GM19035 (cell line): ENCODE measurements around the gene FUS.
"Not testable (repeated sequence)": the region's sequence is repeated elsewhere in the genome, so short reads cannot be mapped to it uniquely, and the experiment has no call there.

Experiments
- ATAC-seq: cut with Tn5 transposase; IDR thresholded peaks from one replicate; pipeline ENCODE4 v1.9.1; 2021; ENCODE audit not compliant: unreplicated experiment

FUS gene

DNA sequence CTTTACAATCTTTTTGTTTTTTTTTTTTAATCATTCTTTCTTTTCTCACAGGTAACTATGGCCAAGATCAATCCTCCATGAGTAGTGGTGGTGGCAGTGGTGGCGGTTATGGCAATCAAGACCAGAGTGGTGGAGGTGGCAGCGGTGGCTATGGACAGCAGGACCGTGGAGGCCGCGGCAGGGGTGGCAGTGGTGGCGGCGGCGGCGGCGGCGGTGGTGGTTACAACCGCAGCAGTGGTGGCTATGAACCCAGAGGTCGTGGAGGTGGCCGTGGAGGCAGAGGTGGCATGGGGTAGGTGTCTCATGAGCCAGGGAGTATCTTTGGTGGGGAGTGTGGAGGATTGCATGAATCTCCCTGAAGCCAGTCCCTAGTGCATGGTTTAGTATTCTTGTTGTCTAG is 4.9 kb downstream of the FUS start:
- ATAC-seq = no peak

DNA sequence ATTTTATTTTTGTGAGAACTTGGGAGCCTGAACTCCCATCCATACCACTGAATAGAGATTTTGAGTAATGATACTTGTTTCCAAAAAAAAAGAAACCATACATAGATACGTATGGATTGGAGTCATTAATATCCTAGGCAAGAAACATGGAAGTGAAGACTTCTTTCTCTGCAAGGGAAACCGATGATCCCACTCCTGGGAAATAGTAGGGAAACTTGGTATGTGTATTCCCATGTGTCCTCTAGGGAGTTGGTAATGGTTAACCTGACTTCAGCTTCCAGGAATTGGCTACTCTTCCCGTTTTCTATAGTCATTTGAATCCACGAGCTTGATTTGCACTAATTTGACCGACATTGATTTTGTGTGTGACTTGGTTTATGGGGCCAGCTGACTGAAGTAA is 5.4 kb downstream of the FUS start:
- no peak for ATAC-seq

GRCh38 chr16:31186176-31186575 is 6.2 kb downstream of the FUS start:
- no peak for ATAC-seq

DNA sequence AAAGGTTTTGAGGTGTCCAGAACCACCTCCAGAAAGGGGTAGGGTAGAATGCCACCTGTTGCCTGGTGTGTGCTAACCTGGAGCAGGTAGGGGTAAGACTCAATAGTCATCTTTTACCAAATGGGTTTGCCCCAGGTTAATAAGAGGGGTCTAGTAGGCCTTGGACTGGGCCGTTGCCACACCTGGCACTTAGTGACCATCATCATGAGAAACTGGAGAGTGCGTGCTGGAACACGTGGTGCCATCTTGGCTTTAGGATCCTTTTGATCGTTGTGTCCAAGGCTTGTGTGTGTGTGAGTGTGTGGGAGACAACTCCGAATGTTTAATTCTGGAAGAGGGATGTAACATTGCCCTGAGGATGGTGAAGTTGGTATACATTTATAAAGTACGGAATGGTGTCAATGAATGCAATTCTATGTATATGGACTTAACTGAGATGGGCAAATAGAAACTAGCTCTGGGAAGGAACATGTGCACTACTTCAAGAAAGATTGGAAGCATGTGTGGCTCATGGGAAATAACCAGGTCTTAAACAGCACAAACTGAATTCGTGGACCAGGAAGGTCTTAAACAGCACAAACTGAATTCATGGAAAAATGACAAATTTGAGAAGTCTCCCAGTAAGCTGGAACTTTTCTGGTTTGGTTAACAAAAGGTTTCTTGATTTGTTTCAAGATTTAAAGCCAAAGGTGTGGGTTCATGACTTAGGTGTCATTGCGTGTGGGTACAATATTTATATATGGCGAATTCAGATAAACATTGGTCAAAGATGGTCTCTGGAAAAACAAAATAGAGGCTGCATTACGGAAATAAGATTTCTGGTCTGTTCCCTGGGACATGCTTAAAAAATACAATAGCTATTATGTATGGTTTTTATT is 7.2 kb downstream of the FUS start:
- ATAC-seq = no peak

GRCh38 chr16:31187808-31188189 is 7.9 kb downstream of the FUS start:
- ATAC-seq = no peak

DNA sequence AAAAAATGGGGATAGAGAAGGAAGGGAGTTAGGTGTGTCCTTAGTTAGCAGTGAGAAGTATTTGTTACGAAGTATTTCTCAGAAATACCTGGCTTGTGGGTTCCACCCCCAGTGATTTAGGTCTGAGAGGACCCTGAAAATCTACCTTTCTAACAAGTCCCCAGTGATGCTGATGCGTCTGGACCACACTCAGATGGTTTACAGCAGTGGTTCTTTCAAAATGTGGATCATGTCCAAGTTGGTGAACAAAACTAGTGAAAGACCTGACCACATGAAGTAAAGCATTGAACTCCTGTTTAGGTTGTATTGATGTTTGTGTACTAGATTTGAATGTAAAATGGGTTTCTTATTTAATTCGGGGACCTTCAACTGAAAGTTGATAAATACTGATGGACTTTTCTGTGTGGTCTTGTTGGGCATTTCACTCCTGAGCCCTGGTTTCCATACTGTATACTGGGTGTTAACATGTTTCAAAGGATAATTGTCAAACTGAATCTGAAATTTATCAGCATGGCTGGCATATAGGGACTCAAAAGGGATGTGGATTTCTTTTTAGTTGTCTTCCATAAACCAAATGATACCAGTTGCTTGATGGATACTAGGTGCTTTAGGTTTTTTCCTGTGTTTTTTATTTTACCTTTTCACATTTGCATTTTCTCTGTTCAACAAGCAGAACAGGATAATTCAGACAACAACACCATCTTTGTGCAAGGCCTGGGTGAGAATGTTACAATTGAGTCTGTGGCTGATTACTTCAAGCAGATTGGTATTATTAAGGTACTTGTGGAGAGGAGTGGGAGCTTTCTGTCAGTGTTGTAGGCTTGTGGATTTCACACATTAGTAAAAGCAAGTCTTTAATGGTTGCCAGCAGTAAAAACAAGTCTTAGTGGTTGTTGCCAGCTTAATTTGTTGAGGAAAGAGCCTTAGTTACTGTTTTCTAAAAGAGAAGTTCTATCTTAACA is 8.8 kb downstream of the FUS start:
- ATAC-seq = no peak

- no peak for ATAC-seq
Observed at GRCh38 chr16:31189412-31189778, 9.5 kb downstream of the FUS start.

DNA sequence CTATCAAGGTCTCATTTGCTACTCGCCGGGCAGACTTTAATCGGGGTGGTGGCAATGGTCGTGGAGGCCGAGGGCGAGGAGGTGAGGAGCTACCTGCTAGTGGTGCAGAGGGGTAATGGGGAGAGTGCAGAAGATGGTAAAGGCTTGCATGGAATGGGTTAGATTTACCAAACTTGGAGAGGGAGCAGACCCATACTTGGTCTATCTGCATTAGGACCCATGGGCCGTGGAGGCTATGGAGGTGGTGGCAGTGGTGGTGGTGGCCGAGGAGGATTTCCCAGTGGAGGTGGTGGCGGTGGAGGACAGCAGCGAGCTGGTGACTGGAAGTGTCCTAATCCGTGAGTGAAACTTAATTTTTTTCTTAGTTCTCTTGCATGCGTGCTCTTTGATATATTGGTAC is 10.1 kb downstream of the FUS start:
- no peak for ATAC-seq

- ATAC-seq = no peak
Observed at GRCh38 chr16:31190818-31191444, 11.0 kb downstream of the FUS start.

- no peak for ATAC-seq
Observed at GRCh38 chr16:31191697-31192428, 11.9 kb downstream of the FUS start.

DNA sequence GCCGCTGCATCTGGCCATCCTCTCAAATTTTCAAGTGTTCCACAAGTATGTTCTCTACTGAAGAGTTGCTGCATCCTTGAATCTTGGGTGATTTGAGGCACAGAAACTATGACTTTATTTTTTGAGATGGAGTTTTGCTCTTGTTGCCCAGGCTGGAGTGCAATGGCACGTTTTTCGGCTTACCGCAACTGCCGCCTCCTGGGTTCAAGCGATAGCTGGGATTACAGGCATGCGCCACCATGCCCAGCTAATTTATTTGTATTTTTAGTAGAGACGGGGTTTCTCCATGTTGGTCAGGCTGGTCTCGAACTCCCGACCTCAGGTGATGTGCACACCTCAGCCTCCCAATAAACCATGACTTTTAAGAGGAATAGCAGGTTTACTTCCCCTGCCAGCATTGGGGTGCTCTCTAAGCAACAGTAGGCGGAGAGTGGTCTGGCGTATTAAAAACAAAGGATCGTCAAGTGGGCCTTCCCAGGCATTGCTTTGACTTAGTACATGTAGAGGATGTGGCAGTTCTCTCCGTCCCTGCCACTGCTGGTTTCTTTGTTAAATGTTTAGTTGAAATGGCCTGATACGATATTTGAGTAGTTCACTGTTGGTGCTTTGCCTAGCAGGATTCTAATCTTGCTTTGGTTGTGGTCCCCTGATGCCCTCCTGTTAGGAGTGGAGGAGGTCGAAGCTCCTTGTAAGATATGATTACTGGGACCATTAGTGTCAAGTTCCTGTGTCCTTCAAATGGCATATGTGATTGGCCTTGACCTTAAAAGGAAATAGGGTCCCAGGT is 13.1 kb downstream of the FUS start:
- ATAC-seq = no peak

DNA sequence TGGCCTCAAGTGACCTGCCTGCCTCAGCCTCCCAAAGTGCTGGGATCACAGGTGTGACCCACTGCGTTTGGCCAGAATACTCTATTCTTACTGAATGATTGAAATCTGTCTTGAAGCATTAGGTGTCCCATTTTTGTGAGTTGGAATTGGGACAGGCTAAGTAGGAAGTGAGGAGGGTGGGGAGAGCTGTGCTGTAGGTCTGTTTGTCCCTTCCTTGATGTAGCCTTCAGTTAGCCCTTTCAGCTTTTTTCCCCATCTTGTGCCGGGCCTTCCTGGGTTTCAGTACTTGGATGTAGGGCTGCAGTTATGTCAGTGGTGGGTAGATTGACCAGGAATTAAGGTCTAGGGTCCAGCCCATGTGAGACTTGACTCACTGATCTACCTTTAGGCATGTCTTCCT is 13.9 kb downstream of the FUS start:
- no peak for ATAC-seq

- ATAC-seq = no peak
Observed at GRCh38 chr16:31194898-31195297, 15.0 kb downstream of the FUS start.

- not testable (repeated sequence) for ATAC-seq
Observed at GRCh38 chr16:31195861-31196260, 15.9 kb downstream of the FUS start.

GRCh38 chr16:31196324-31197088 is 16.6 kb downstream of the FUS start:
- ATAC-seq = no peak

GRCh38 chr16:31198207-31198882 is 18.4 kb downstream of the FUS start:
- ATAC-seq = no peak

DNA sequence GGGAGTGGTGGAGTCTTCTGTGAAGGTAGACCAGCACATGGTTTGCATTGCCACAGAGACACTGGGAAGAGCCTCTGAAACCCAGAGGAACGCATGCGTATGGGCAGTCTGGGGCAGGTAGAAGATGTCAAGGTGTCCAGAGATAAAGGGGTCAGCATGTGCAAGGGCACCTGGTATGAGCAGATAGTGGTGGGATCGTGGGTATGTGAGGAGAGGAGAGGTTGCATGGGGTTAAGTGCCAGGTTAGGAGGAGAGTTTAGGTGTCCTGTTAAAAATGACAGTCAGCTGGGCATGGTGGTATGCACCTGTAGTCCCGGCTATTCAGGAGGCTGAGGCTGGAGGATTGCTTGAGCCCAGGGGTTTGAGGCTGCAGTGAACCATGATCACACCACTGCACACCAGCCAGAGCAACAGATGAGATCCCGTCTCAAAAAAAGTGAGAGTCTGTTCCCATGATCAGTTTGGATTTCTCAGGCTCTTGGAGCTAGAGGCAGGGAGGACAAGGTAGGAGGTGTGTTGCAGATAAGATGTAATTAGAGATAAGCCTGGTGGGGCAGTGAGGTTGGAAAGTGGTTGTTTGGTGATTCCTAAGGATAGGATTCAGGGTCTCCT is 19.6 kb downstream of the FUS start:
- no peak for ATAC-seq

DNA sequence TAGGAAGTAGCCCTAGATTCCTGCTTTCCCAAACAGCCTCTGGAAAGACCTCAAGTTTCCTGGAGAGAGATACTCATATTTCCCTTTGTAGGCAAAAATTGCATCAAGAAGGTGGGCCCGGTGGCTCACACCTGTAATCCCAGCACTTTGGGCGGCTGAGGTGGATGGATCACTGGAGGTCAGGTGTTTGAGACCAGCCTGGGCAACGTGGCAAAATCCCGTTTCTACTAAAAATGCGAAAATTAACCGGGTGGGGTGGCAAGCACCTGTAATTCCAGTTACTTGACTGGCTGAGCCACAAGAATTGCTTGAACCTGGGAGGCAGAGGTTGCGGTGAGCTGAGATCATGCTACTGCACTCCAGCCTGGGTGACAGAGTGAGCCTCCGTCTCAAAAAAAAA is 20.2 kb downstream of the FUS start:
- ATAC-seq = not testable (repeated sequence)
